K562 (cell line): ENCODE results near the gene AARS1. TPM values are rescaled to one million over a fixed set of nuclear protein-coding genes. Genes with fewer than 3 reads are reported as not detected.

ENCODE experiments used
- CGGBP1 ChIP-seq: fragments of 250-450 bp; sonication (Bioruptor Pico); IDR thresholded peaks from 2 replicates; pipeline ENCODE4 v1.9.0; 2021; ENCODE audit warnings: mild to moderate bottlenecking
- E2F6 ChIP-seq, 2 experiments: IDR thresholded peaks; 2 replicates each; pipeline ENCODE4 v1.6.1; 2011; ENCODE audit warnings: borderline replicate concordance in 1 of 2, control low read depth in 1 of 2, low read depth in 1 of 2, low read length in 1 of 2, mild to moderate bottlenecking in 1 of 2, mixed read lengths in 1 of 2, moderate library complexity in 1 of 2; ENCODE audit not compliant: insufficient read depth in 1 of 2, insufficient read length in 1 of 2, poor library complexity in 1 of 2, severe bottlenecking in 1 of 2; ENCODE audit errors: extremely low read depth in 1 of 2
- E2F8 ChIP-seq: fragments of 450-650 bp; IDR thresholded peaks from 2 replicates; pipeline ENCODE4 v1.7.1; 2018; ENCODE audit warnings: mild to moderate bottlenecking, low read depth; ENCODE audit not compliant: partially characterized antibody
- EHMT2 ChIP-seq: fragments of 450-650 bp; IDR thresholded peaks from 2 replicates; pipeline ENCODE4 v1.6.1; 2018; ENCODE audit warnings: antibody characterized with exemption
- ELK3 ChIP-seq: fragments of 450-650 bp; formaldehyde crosslinking; IDR thresholded peaks from 2 replicates; pipeline ENCODE4 v1.4.0; 2020; ENCODE audit warnings: mild to moderate bottlenecking
- ETV1 ChIP-seq: fragments of 450-650 bp; conservative IDR thresholded peaks from 2 replicates; pipeline ENCODE4 v1.6.1; 2016; ENCODE audit warnings: missing genetic modification characterization, control low read depth, low read depth, missing compliant biosample characterization
- ETV6 ChIP-seq, 3 experiments: fragments of 150-350 bp in 1 of 3; sonication (generic) in 1 of 3; formaldehyde crosslinking in 1 of 3; IDR thresholded peaks; 2 replicates each; pipeline versions ENCODE4 v1.6.1 to v1.8.0; 2014 to 2022; ENCODE audit warnings: borderline replicate concordance in 2 of 3, low read depth in 2 of 3, antibody characterized with exemption in 1 of 3, low read length in 1 of 3, mild to moderate bottlenecking in 1 of 3, missing genetic modification reagents in 1 of 3
- HNRNPH1 ChIP-seq: fragments of 200-400 bp; formaldehyde crosslinking; optimal IDR thresholded peaks from 2 replicates; pipeline ENCODE3; 2017; ENCODE audit warnings: low read depth, mild to moderate bottlenecking, low read length, moderate library complexity
- NCOR1 ChIP-seq: fragments of 450-650 bp; IDR thresholded peaks from 2 replicates; pipeline ENCODE4 v1.6.1; 2016; ENCODE audit warnings: mild to moderate bottlenecking, moderate library complexity
- PHB ChIP-seq: fragments of 250-450 bp; sonication (Bioruptor Pico); IDR thresholded peaks from 2 replicates; pipeline ENCODE4 v1.5.0; 2021
- PTRF ChIP-seq: fragments of 450-650 bp; IDR thresholded peaks from 2 replicates; pipeline ENCODE4 v1.6.1; 2016; ENCODE audit warnings: mild to moderate bottlenecking, missing genetic modification characterization, missing compliant biosample characterization
- RBFOX2 ChIP-seq: fragments of 200-400 bp; formaldehyde crosslinking; IDR thresholded peaks from 2 replicates; pipeline ENCODE4 v1.6.1; 2017; ENCODE audit warnings: low read depth, mild to moderate bottlenecking, low read length, moderate library complexity
- RBM34 ChIP-seq: fragments of 200-400 bp; formaldehyde crosslinking; IDR thresholded peaks from 2 replicates; pipeline ENCODE4 v1.6.1; 2018; ENCODE audit warnings: low read length, borderline replicate concordance; ENCODE audit not compliant: insufficient read depth
- SAFB2 ChIP-seq: fragments of 200-400 bp; formaldehyde crosslinking; IDR thresholded peaks from 2 replicates; pipeline ENCODE4 v1.6.1; 2018; ENCODE audit warnings: borderline replicate concordance, low read length, low read depth, moderate library complexity; ENCODE audit not compliant: severe bottlenecking
- SREBF2 ChIP-seq: sonication (generic); formaldehyde crosslinking; IDR thresholded peaks from 2 replicates; pipeline ENCODE4 v1.4.0; 2020; ENCODE audit warnings: mild to moderate bottlenecking, missing genetic modification reagents
- TEAD2 ChIP-seq: fragments of 450-650 bp; IDR thresholded peaks from 2 replicates; pipeline ENCODE4 v1.6.1; 2016; ENCODE audit warnings: missing genetic modification characterization, control low read depth, missing compliant biosample characterization
- YY1 ChIP-seq, 3 experiments: IDR thresholded peaks; 2 replicates each; pipeline ENCODE4 v1.6.1; 2011; ENCODE audit warnings: low read length in 2 of 3, mild to moderate bottlenecking in 2 of 3, moderate library complexity in 2 of 3, borderline replicate concordance in 1 of 3, control low read depth in 1 of 3, low read depth in 1 of 3; ENCODE audit not compliant: insufficient read depth in 3 of 3, insufficient replicate concordance in 2 of 3, control insufficient read depth in 1 of 3, insufficient read length in 1 of 3; ENCODE audit errors: extremely low read depth in 1 of 3
- ZNF217 ChIP-seq: sonication (generic); formaldehyde crosslinking; IDR thresholded peaks from 2 replicates; pipeline ENCODE4 v1.8.0; 2022; ENCODE audit warnings: mild to moderate bottlenecking, missing genetic modification reagents
- ZNF253 ChIP-seq: fragments of 250-450 bp; sonication (Bioruptor Pico); conservative IDR thresholded peaks from 2 replicates; pipeline ENCODE4 v1.6.1; 2021; ENCODE audit warnings: mild to moderate bottlenecking
- polyA plus RNA-seq, 8 experiments: library from polyadenylated mRNA; depleted of rRNA in 4 of 8; stranded (reverse) in 5 of 8; unstranded in 3 of 8; fragments of >200 nt; fragmentation: Nextera tagmentation in 2 of 8; fragmentation: Illumina TruSeq in 1 of 8; extraction: Ambion mirVana in 2 of 8; extraction: Trizol in 1 of 8; gene quantifications; 2 replicates each; pipeline versions ENCODE4 v1.2.1 to v1.2.3, GENCODE V29; 2011 to 2014; ENCODE audit warnings: inconsistent platforms in 1 of 8, missing spikeins in 1 of 8
- total RNA-seq, 7 experiments: library from RNA; depleted of rRNA in 6 of 7; stranded (reverse); fragments of >200 nt in 6 of 7; fragmentation: Illumina TruSeq in 2 of 7; extraction: Trizol in 2 of 7; gene quantifications; 2 replicates each; pipeline versions ENCODE4 v1.2.1 to v1.2.3, GENCODE V29; 2011 to 2021; ENCODE audit warnings: low replicate concordance in 1 of 7

The AARS1 gene
- total and polyA plus RNA-seq, 9 of the 15 experiments (the other 6 are each of a cell fraction or from before 2014, with no cell fraction given): 50.1 to 235 (median 174) TPM

GRCh38 chr16:70251629-70252354 lies 37.5 kb downstream of the AARS1 start, which contains the start of gene EXOSC6 (continued):
- no peak for TF ChIP-seq ZNF217
- TF ChIP-seq PHB (CRISPR knock-in tag): peak; percentile 99
- peak; percentile 64; the same call in 1 of the 2 replicates for TF ChIP-seq NCOR1
- no peak for TF ChIP-seq TEAD2 (tag)
- TF ChIP-seq CGGBP1: peak; percentile 74
- TF ChIP-seq E2F8: peak; percentile 94
- TF ChIP-seq SREBF2 (CRISPR knock-in tag): no peak
- TF ChIP-seq ZNF253 (CRISPR knock-in tag): no peak
- no peak for TF ChIP-seq RBM34
- no peak; a peak in 1 of 4 replicates for TF ChIP-seq ETV6 (IDR thresholded peaks at IDR 0.05; ENCODE audit: borderline replicate concordance in 1 of 2, low read depth in 2 of 2, low read length in 1 of 2)
- no peak for TF ChIP-seq ETV6 (CRISPR knock-in tag; IDR thresholded peaks at IDR 0.05; ENCODE audit: borderline replicate concordance)
- TF ChIP-seq E2F6 (IDR thresholded peaks at IDR 0.05; ENCODE audit: borderline replicate concordance in 1 of 2, extremely low read depth in 1 of 2, insufficient read depth in 1 of 2, insufficient read length in 1 of 2, low read depth in 1 of 2, low read length in 1 of 2, poor library complexity in 1 of 2, severe bottlenecking in 1 of 2): no peak
- TF ChIP-seq HNRNPH1: no peak
- no peak for TF ChIP-seq SAFB2
- TF ChIP-seq ELK3 (CRISPR knock-in tag): no peak
- peak; percentile 89 for TF ChIP-seq RBFOX2
- TF ChIP-seq ETV1 (tag): peak; percentile 90
- TF ChIP-seq EHMT2: no peak
- peak; percentile 22 to 90 (median 82) for TF ChIP-seq YY1 (IDR thresholded peaks at IDR 0.05; ENCODE audit: borderline replicate concordance in 1 of 3, control insufficient read depth in 1 of 3, extremely low read depth in 1 of 3, insufficient read depth in 3 of 3, insufficient read length in 1 of 3, insufficient replicate concordance in 2 of 3, low read depth in 1 of 3, low read length in 2 of 3)
- no peak for TF ChIP-seq PTRF (tag)
